Stimulated activated naive CD8-positive, alpha-beta T cell treated with anti-CD3 and anti-CD28 coated beads, Interleukin-15, Interleukin-2, amounts not matched to agents 100 U/mL and 50 U/mL, for 24 hours (primary cell): ENCODE results near the gene SLFNL1.
A peak's percentile ranks its signal among the peaks of the same experiment; 100 is the strongest.

ENCODE experiments used
- ATAC-seq: fragments of 150-1000 bp; cut with Tn5 transposase; one replicate; pipeline ENCODE4 v1.10.0; 2021
- DNase-seq: peaks from one replicate; pipeline ENCODE4 v3.0.0; 2021

The SLFNL1 gene

GRCh38 chr1:41021526-41022308 is at the start of gene SLFNL1:
TSS of gene SLFNL1 (minus strand) at chr1:41021725. CDS start at chr1:41020660, 1,065 bp downstream.
- DNase-seq (no peak), ATAC-seq (no peak)

- no peak for ATAC-seq
Observed at GRCh38 chr1:41056907-41057306, 35.4 kb upstream of the SLFNL1 start.

GRCh38 chr1:41053316-41053715 is 31.8 kb upstream of the SLFNL1 start:
- DNase-seq (no peak), ATAC-seq (no peak)

More at GRCh38 chr1:41056907-41057306, 35.4 kb upstream of the SLFNL1 start:
- no peak for DNase-seq

GRCh38 chr1:41051022-41051421 is 29.5 kb upstream of the SLFNL1 start:
- DNase-seq = no peak
- no peak for ATAC-seq

- DNase-seq = no peak
- no peak for ATAC-seq
Observed at GRCh38 chr1:41048540-41048939, 27.0 kb upstream of the SLFNL1 start.

- DNase-seq (no peak), ATAC-seq (no peak)
Observed at GRCh38 chr1:41046347-41046775, 24.8 kb upstream of the SLFNL1 start.

- DNase-seq (no peak), ATAC-seq (no peak)
Observed at GRCh38 chr1:41045740-41046139, 24.2 kb upstream of the SLFNL1 start.

- DNase-seq = no peak
- ATAC-seq = no peak
Observed at GRCh38 chr1:41044187-41044586, 22.7 kb upstream of the SLFNL1 start.

- no peak for ATAC-seq
- no peak for DNase-seq
Observed at GRCh38 chr1:41041614-41042270, 20.2 kb upstream of the SLFNL1 start.

GRCh38 chr1:41038110-41038509 is 16.6 kb upstream of the SLFNL1 start:
- DNase-seq = no peak
- no peak for ATAC-seq

- ATAC-seq (no peak), DNase-seq (no peak)
Observed at GRCh38 chr1:41037116-41037903, 15.8 kb upstream of the SLFNL1 start.

GRCh38 chr1:41033272-41033671 is 11.7 kb upstream of the SLFNL1 start:
- no peak for DNase-seq
- ATAC-seq = no peak

- ATAC-seq (no peak), DNase-seq (no peak)
Observed at GRCh38 chr1:41032147-41032546, 10.6 kb upstream of the SLFNL1 start.

GRCh38 chr1:41030872-41031616 is 9.5 kb upstream of the SLFNL1 start:
- DNase-seq = no peak
- ATAC-seq = no peak

- ATAC-seq (no peak), DNase-seq (no peak)
Observed at GRCh38 chr1:41028034-41028642, 6.6 kb upstream of the SLFNL1 start.

- ATAC-seq (no peak), DNase-seq (no peak)
Observed at GRCh38 chr1:41025979-41026819, 4.7 kb upstream of the SLFNL1 start.

- ATAC-seq = no peak
- DNase-seq = no peak
Observed at GRCh38 chr1:41024953-41025352, 3.4 kb upstream of the SLFNL1 start.

- no peak for DNase-seq
Observed at GRCh38 chr1:41023279-41023990, 1.9 kb upstream of the SLFNL1 start.

GRCh38 chr1:41022424-41022823 is 899 bp upstream of the SLFNL1 start:
- ATAC-seq (no peak), DNase-seq (no peak)

More at GRCh38 chr1:41023279-41023990, 1.9 kb upstream of the SLFNL1 start:
- ATAC-seq = peak; percentile 9

GRCh38 chr1:41020654-41021053 is 871 bp downstream of the SLFNL1 start:
- DNase-seq (no peak), ATAC-seq (no peak)
